ENCODE measurements around the gene IL12RB2. TPM values are rescaled to one million over a fixed set of nuclear protein-coding genes. Genes with fewer than 3 reads are reported as not detected.

IL12RB2 gene
- total and polyA plus RNA-seq, 2 experiments from 2014 or later = 0.12 TPM; not detected in 1

- H3K4me3 ChIP-seq = no peak overlapping the region
- H3K4me1 ChIP-seq (ENCODE audit: low read depth) = no peaks in the 10 kb centered on the region
- no peaks in the 10 kb centered on the region for H3K36me3 ChIP-seq
- no peak for DNase-seq (ENCODE audit: low read depth in 1 of 2, low spot score in 1 of 2)
- no peak overlapping the region for H3K27ac ChIP-seq
- no peak for TF ChIP-seq CTCF (IDR thresholded peaks at IDR 0.05; ENCODE audit: low read depth, low read length)
- no peaks in the 10 kb centered on the region for H3K27me3 ChIP-seq
- H3K9me3 ChIP-seq (ENCODE audit: low read depth) = no peaks in the 10 kb centered on the region
These were observed 76.4 kb downstream of the IL12RB2 start for GRCh38 chr1:67383999-67384638.

GRCh38 chr1:67390041-67390887, 82.6 kb downstream of the IL12RB2 start:
- no peak for TF ChIP-seq CTCF (IDR thresholded peaks at IDR 0.05; ENCODE audit: low read depth, low read length)
- Histone ChIP-seq H3K36me3 (no peaks in the 10 kb centered on the region), H3K9me3 (ENCODE audit: low read depth) (no peaks in the 10 kb centered on the region), H3K4me1 (ENCODE audit: low read depth) (peaks cover 10% of the 10 kb centered on the region), H3K27ac (no peak overlapping the region), H3K27me3 (peaks cover 4% of the 10 kb centered on the region), H3K4me3 (no peak overlapping the region)
- DNase-seq (ENCODE audit: low read depth in 1 of 2, low spot score in 1 of 2) = peak in 1 of 2 donors; percentile 50

GRCh38 chr1:67393240-67393639, 85.6 kb downstream of the IL12RB2 start:
- Histone ChIP-seq H3K4me3 (no peak overlapping the region), H3K9me3 (ENCODE audit: low read depth) (no peaks in the 10 kb centered on the region), H3K27ac (peak overlapping the region; percentile 22), H3K36me3 (no peaks in the 10 kb centered on the region), H3K4me1 (ENCODE audit: low read depth) (peaks cover 10% of the 10 kb centered on the region), H3K27me3 (peaks cover 16% of the 10 kb centered on the region)
- no peak for TF ChIP-seq CTCF (IDR thresholded peaks at IDR 0.05; ENCODE audit: low read depth, low read length)
- DNase-seq (ENCODE audit: low read depth in 1 of 2, low spot score in 1 of 2) = peak in 1 of 2 donors; percentile 41

GRCh38 chr1:67393737-67394136, 86.1 kb downstream of the IL12RB2 start:
- TF ChIP-seq CTCF (IDR thresholded peaks at IDR 0.05; ENCODE audit: low read depth, low read length) = no peak
- peaks cover 16% of the 10 kb centered on the region for H3K27me3 ChIP-seq
- no peak overlapping the region for H3K27ac ChIP-seq
- no peak for DNase-seq (ENCODE audit: low read depth in 1 of 2, low spot score in 1 of 2)
- peaks cover 10% of the 10 kb centered on the region for H3K4me1 ChIP-seq (ENCODE audit: low read depth)
- H3K36me3 ChIP-seq = no peaks in the 10 kb centered on the region
- no peaks in the 10 kb centered on the region for H3K9me3 ChIP-seq (ENCODE audit: low read depth)
- no peak overlapping the region for H3K4me3 ChIP-seq

- no peaks in the 10 kb centered on the region for H3K9me3 ChIP-seq (ENCODE audit: low read depth)
- H3K4me1 ChIP-seq (ENCODE audit: low read depth) = peaks cover 10% of the 10 kb centered on the region
- no peak overlapping the region for H3K4me3 ChIP-seq
- H3K36me3 ChIP-seq = no peaks in the 10 kb centered on the region
- no peak for TF ChIP-seq CTCF (IDR thresholded peaks at IDR 0.05; ENCODE audit: low read depth, low read length)
- no peak overlapping the region for H3K27ac ChIP-seq
- no peak for DNase-seq (ENCODE audit: low read depth in 1 of 2, low spot score in 1 of 2)
- peaks cover 16% of the 10 kb centered on the region for H3K27me3 ChIP-seq
These were observed 86.9 kb downstream of the IL12RB2 start for GRCh38 chr1:67394548-67394947.
